T-cell (primary cell): ENCODE data around the gene CHD9. TPM values are rescaled to one million over a fixed set of nuclear protein-coding genes. Genes with fewer than 3 reads are reported as not detected.
"Not testable (repeated sequence)": the region's sequence is repeated elsewhere in the genome, so short reads cannot be mapped to it uniquely, and the experiment has no call there.

Experiments used
- ATAC-seq, 4 experiments: fragments of 200-7000 bp in 3 of 4; fragments of 150-1000 bp in 1 of 4; cut with Tn5 transposase; replicated peaks in 1 of 4; 1 replicate in 3 of 4; 2 replicates in 1 of 4; pipeline ENCODE4 v1.10.0; 2021; ENCODE audit warnings: moderate library complexity in 3 of 4, mild to moderate bottlenecking in 2 of 4, moderate number of reproducible peaks in 1 of 4
- CTCF ChIA-PET, 2 donors: fragments of 300-600 bp; sonication (Branson Sonifier 250); formaldehyde crosslinking; loops; one replicate each; lab custom pipeline; 2022; ENCODE audit warnings: antibody characterized with exemption in 2 of 2; lab: Charles Lee
- POLR2A ChIA-PET, 2 donors: fragments of 300-600 bp; sonication (Branson Sonifier 250); formaldehyde crosslinking; loops; one replicate each; lab custom pipeline; 2022; ENCODE audit warnings: antibody characterized with exemption in 2 of 2; lab: Charles Lee
- DNase-seq, 35 experiments: peaks; one replicate each; pipeline versions ENCODE4 v3.0.0 to v3.0.0-alpha.2; 2013 to 2023
- H3K27ac ChIP-seq: one replicate; pipeline ENCODE4 v1.5.1; 2013; ENCODE audit warnings: low read length
- H3K27me3 ChIP-seq, 2 experiments: replicated peaks in 1 of 2; 1 replicate in 1 of 2; 2 replicates in 1 of 2; pipeline versions ENCODE4 v1.6.1 to v1.7.0; 2013; ENCODE audit warnings: low read length in 1 of 2, mixed read lengths in 1 of 2; ENCODE audit not compliant: control insufficient read depth in 2 of 2, insufficient read depth in 2 of 2; ENCODE audit errors: extremely low read depth in 1 of 2
- H3K36me3 ChIP-seq, 2 donors: 1 replicate in 1 of 2; 2 replicates in 1 of 2; pipeline versions ENCODE4 v1.6.1 to v1.7.0; 2013; ENCODE audit warnings: low read length in 1 of 2; ENCODE audit not compliant: control insufficient read depth in 2 of 2, insufficient read depth in 1 of 2; ENCODE audit errors: extremely low read depth in 1 of 2
- H3K4me1 ChIP-seq, 2 experiments: 1 replicate in 1 of 2; 2 replicates in 1 of 2; pipeline versions ENCODE4 v1.6.1 to v1.7.0; 2013; ENCODE audit warnings: low read length in 2 of 2, mixed read lengths in 1 of 2; ENCODE audit not compliant: insufficient read depth in 2 of 2, control insufficient read depth in 1 of 2; ENCODE audit errors: extremely low read depth in 1 of 2
- H3K4me3 ChIP-seq, 2 donors: 1 replicate in 1 of 2; 2 replicates in 1 of 2; pipeline versions ENCODE4 v1.5.1 to v1.7.0; 2013; ENCODE audit warnings: mild to moderate bottlenecking in 2 of 2, low read length in 1 of 2, moderate library complexity in 1 of 2; ENCODE audit not compliant: control insufficient read depth in 1 of 2; ENCODE audit errors: extremely low read depth in 1 of 2
- H3K9me3 ChIP-seq: 2 replicates; pipeline ENCODE4 v1.7.0; 2013
- H3K27ac Mint-ChIP-seq, 2 donors: one replicate each; pipeline ENCODE4 v1.8.0; 2020 to 2021; ENCODE audit warnings: mild to moderate bottlenecking in 2 of 2, mixed read lengths in 2 of 2
- H3K27me3 Mint-ChIP-seq, 2 donors: one replicate each; pipeline ENCODE4 v1.8.0; 2021 to 2022; ENCODE audit warnings: mixed read lengths in 2 of 2
- H3K36me3 Mint-ChIP-seq: one replicate; pipeline ENCODE4 v1.8.0; 2021; ENCODE audit warnings: mixed read lengths
- H3K4me1 Mint-ChIP-seq, 3 donors: one replicate each; pipeline ENCODE4 v1.8.0; 2020 to 2022; ENCODE audit warnings: mixed read lengths in 3 of 3, mild to moderate bottlenecking in 1 of 3
- H3K4me3 Mint-ChIP-seq, 3 donors: one replicate each; pipeline ENCODE4 v1.8.0; 2020 to 2022; ENCODE audit warnings: mild to moderate bottlenecking in 3 of 3, mixed read lengths in 3 of 3, moderate library complexity in 3 of 3
- H3K9me3 Mint-ChIP-seq, 3 donors: one replicate each; pipeline ENCODE4 v1.8.0; 2020 to 2022; ENCODE audit warnings: mixed read lengths in 3 of 3
- WGBS: methylation state at CpG from one replicate; pipeline ENCODE4 v1.1.5; 2013; ENCODE audit warnings: missing lambda C conversion rate; ENCODE audit not compliant: insufficient coverage; 5-methylcytosine and 5-hydroxymethylcytosine counted together
- total RNA-seq, 35 experiments: library from RNA in 6 of 35; stranded (reverse) in 6 of 35; fragments of 120-200 nt in 1 of 35; gene quantifications; one replicate each; pipeline versions ENCODE4 v1.2.1 to v1.2.4 and lab custom pipeline; 2013 to 2026

CHD9 gene
- total RNA-seq, 5 donors from 2014 or later (not counting 1 experiment from before 2014, with no cell fraction given): 33.0 to 39.3 (median 33.8) TPM

GRCh38 chr16:53258809-53259208, 204.0 kb downstream of the CHD9 start:
- peaks cover 0 to 2% (median 0%) of the 10 kb centered on the region in 3 donors for H3K9me3 Mint-ChIP-seq
- H3K27ac Mint-ChIP-seq: no peak overlapping the region
- no peak overlapping the region for H3K4me3 Mint-ChIP-seq
- H3K36me3 Mint-ChIP-seq: peaks cover 55% of the 10 kb centered on the region
- Histone ChIP-seq H3K9me3 (no peaks in the 10 kb centered on the region), H3K27me3 (no peaks in the 10 kb centered on the region), H3K27ac (no peak overlapping the region), H3K36me3 (peaks cover 3 to 27% of the 10 kb centered on the region in 2 donors), H3K4me1 (no peaks in the 10 kb centered on the region), H3K4me3 (no peak overlapping the region)
- CTCF ChIA-PET: no interaction called here
- no peaks in the 10 kb centered on the region for H3K27me3 Mint-ChIP-seq
- no peak for DNase-seq
- WGBS: no CpG with 5 or more reads among the region's 3 CpGs
- POLR2A ChIA-PET: interaction anchor here in 1 of 2 donors (0.7 kb wide), 1 partner anchor 14 kb away, joined by 3 read pairs; no protein-coding TSS in a partner anchor
- ATAC-seq: no peak
- H3K4me1 Mint-ChIP-seq: no peaks in the 10 kb centered on the region

- peaks cover 42% of the 10 kb centered on the region for H3K36me3 Mint-ChIP-seq
- CTCF ChIA-PET: no interaction called here
Observed at GRCh38 chr16:53261276-53261675, 206.5 kb downstream of the CHD9 start.

GRCh38 chr16:53262645-53263044, 207.9 kb downstream of the CHD9 start:
- CTCF ChIA-PET: no interaction called here
- Mint-ChIP-seq H3K4me1 (no peaks in the 10 kb centered on the region), H3K36me3 (peaks cover 30% of the 10 kb centered on the region), H3K4me3 (no peak overlapping the region), H3K27ac (no peak overlapping the region), H3K9me3 (peaks cover 0 to 2% (median 0%) of the 10 kb centered on the region in 3 donors), H3K27me3 (no peaks in the 10 kb centered on the region)
- H3K27ac ChIP-seq: no peak overlapping the region
- no peak for ATAC-seq
- POLR2A ChIA-PET: no interaction called here
- no CpG with 5 or more reads among the region's 2 CpGs for WGBS
- no peaks in the 10 kb centered on the region for H3K4me1 ChIP-seq
- DNase-seq: no peak
- H3K36me3 ChIP-seq: peaks cover 3 to 24% of the 10 kb centered on the region in 2 donors
- no peaks in the 10 kb centered on the region for H3K9me3 ChIP-seq
- H3K27me3 ChIP-seq: no peaks in the 10 kb centered on the region
- H3K4me3 ChIP-seq: no peak overlapping the region

More at GRCh38 chr16:53261276-53261675, 206.5 kb downstream of the CHD9 start:
- Histone ChIP-seq H3K4me1 (no peaks in the 10 kb centered on the region), H3K36me3 (peaks cover 3 to 24% of the 10 kb centered on the region in 2 donors), H3K4me3 (no peak overlapping the region), H3K27me3 (no peaks in the 10 kb centered on the region), H3K9me3 (no peaks in the 10 kb centered on the region), H3K27ac (no peak overlapping the region)
- POLR2A ChIA-PET: no interaction called here
- peaks cover 0 to 2% (median 0%) of the 10 kb centered on the region in 3 donors for H3K9me3 Mint-ChIP-seq
- H3K4me3 Mint-ChIP-seq: no peak overlapping the region
- no peak overlapping the region for H3K27ac Mint-ChIP-seq
- no peaks in the 10 kb centered on the region for H3K27me3 Mint-ChIP-seq
- WGBS: 89% methylated on average over 1 of the region's 2 CpGs
- DNase-seq (no peak), ATAC-seq (no peak)
- H3K4me1 Mint-ChIP-seq: no peaks in the 10 kb centered on the region

- no peaks in the 10 kb centered on the region for H3K4me1 Mint-ChIP-seq
- POLR2A ChIA-PET: no interaction called here
- Histone ChIP-seq H3K27me3 (no peaks in the 10 kb centered on the region), H3K4me1 (no peaks in the 10 kb centered on the region), H3K27ac (no peak overlapping the region), H3K36me3 (peaks cover 3 to 38% of the 10 kb centered on the region in 2 donors), H3K4me3 (no peak overlapping the region), H3K9me3 (no peaks in the 10 kb centered on the region)
- no peaks in the 10 kb centered on the region for H3K27me3 Mint-ChIP-seq
- ATAC-seq (no peak), DNase-seq (no peak)
- H3K9me3 Mint-ChIP-seq: no peaks in the 10 kb centered on the region
- CTCF ChIA-PET: no interaction called here
- H3K36me3 Mint-ChIP-seq: peaks cover 21% of the 10 kb centered on the region
- H3K4me3 Mint-ChIP-seq: no peak overlapping the region
- no peak overlapping the region for H3K27ac Mint-ChIP-seq
Observed at GRCh38 chr16:53266156-53266555, 211.4 kb downstream of the CHD9 start.

GRCh38 chr16:53278498-53278897, 223.7 kb downstream of the CHD9 start:
- H3K4me1 ChIP-seq, H3K36me3 Mint-ChIP-seq, H3K27ac ChIP-seq, H3K4me1 Mint-ChIP-seq, H3K27ac Mint-ChIP-seq, CTCF ChIA-PET, H3K27me3 ChIP-seq, H3K4me3 ChIP-seq, H3K4me3 Mint-ChIP-seq, H3K9me3 ChIP-seq, H3K9me3 Mint-ChIP-seq, ATAC-seq, DNase-seq, POLR2A ChIA-PET, H3K27me3 Mint-ChIP-seq: not testable (repeated sequence)
- no CpG with 5 or more reads among the region's 2 CpGs for WGBS
- H3K36me3 ChIP-seq: peaks cover 0 to 26% of the 10 kb centered on the region in 2 donors

GRCh38 chr16:53281280-53281679, 226.5 kb downstream of the CHD9 start:
- peaks cover 5 to 7% of the 10 kb centered on the region in 2 donors for H3K36me3 ChIP-seq

More at GRCh38 chr16:53281280-53281679, 226.5 kb downstream of the CHD9 start:
- Histone ChIP-seq H3K4me1 (peaks cover 0 to 5% of the 10 kb centered on the region in 2 experiments), H3K27ac (no peak overlapping the region), H3K27me3 (no peaks in the 10 kb centered on the region), H3K4me3 (no peak overlapping the region), H3K9me3 (no peaks in the 10 kb centered on the region)
- DNase-seq (no peak), ATAC-seq (no peak)
- Mint-ChIP-seq H3K36me3 (peaks cover 9% of the 10 kb centered on the region), H3K4me3 (no peak overlapping the region), H3K9me3 (no peaks in the 10 kb centered on the region), H3K27ac (no peak overlapping the region), H3K4me1 (no peaks in the 10 kb centered on the region), H3K27me3 (no peaks in the 10 kb centered on the region)
- 100% methylated on average over 2 of the region's 2 CpGs for WGBS
- ChIA-PET POLR2A (no interaction called here), CTCF (interaction anchor here in 1 of 2 donors (0.8 kb wide), 1 partner anchor 8 kb away, joined by 3 read pairs; no protein-coding TSS in a partner anchor)
